HEK293 (cell line): ENCODE data around the gene SOCS4.

Experiments
- MZF1 ChIP-seq: fragments of 450-650 bp; formaldehyde crosslinking; IDR thresholded peaks from 2 replicates; pipeline ENCODE4 v1.5.1; 2017; ENCODE audit warnings: missing biosample characterization, missing genetic modification characterization, borderline replicate concordance
- SP7 ChIP-seq: fragments of 450-650 bp; formaldehyde crosslinking; IDR thresholded peaks from 2 replicates; pipeline ENCODE4 v1.5.1; 2016; ENCODE audit warnings: missing biosample characterization, missing genetic modification characterization
- ZNF664 ChIP-seq: fragments of 450-650 bp; formaldehyde crosslinking; IDR thresholded peaks from 2 replicates; pipeline ENCODE4 v1.5.1; 2016; ENCODE audit warnings: missing biosample characterization, missing genetic modification characterization
- TF ChIP-seq, protein P1 (sequence below): fragments of 450-650 bp; formaldehyde crosslinking; IDR thresholded peaks from 2 replicates; pipeline ENCODE4 v1.5.1; 2016; ENCODE audit warnings: missing biosample characterization, missing genetic modification characterization
- TF ChIP-seq, protein P2 (sequence below): fragments of 450-650 bp; formaldehyde crosslinking; IDR thresholded peaks from 2 replicates; pipeline ENCODE4 v1.5.1; 2016; ENCODE audit warnings: missing biosample characterization, missing genetic modification characterization

DNA sequence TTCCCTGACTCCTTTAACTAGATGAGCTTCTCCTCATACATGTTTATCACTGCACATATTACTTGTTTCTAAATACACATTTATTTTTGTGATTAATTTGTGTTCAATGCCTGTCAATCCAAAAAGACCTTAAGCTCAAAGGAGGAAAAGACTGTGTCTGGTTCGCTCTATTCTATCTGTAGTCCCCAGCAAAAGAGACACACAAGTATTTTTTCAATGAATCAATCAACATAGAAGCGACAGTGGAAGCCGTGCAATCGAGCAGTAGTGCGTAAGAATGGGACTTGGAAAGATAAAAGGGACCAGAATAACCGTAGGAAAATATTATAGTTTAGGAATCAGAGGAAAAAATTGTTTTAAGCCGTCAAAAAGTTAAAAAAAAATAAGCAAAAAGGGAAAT, 1.1 kb upstream of the SOCS4 start:
- TF ChIP-seq, protein P1, sequence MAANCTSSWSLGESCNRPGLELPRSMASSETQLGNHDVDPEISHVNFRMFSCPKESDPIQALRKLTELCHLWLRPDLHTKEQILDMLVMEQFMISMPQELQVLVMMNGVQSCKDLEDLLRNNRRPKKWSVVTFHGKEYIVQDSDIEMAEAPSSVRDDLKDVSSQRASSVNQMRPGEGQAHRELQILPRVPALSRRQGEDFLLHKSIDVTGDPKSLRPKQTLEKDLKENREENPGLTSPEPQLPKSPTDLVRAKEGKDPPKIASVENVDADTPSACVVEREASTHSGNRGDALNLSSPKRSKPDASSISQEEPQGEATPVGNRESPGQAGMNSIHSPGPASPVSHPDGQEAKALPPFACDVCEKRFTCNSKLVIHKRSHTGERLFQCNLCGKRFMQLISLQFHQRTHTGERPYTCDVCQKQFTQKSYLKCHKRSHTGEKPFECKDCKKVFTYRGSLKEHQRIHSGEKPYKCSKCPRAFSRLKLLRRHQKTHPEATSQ (tag by site-specific recombination): no peak
- no peak for TF ChIP-seq MZF1 (tag by site-specific recombination)
- TF ChIP-seq SP7 (tag by site-specific recombination): no peak
- TF ChIP-seq, protein P2, sequence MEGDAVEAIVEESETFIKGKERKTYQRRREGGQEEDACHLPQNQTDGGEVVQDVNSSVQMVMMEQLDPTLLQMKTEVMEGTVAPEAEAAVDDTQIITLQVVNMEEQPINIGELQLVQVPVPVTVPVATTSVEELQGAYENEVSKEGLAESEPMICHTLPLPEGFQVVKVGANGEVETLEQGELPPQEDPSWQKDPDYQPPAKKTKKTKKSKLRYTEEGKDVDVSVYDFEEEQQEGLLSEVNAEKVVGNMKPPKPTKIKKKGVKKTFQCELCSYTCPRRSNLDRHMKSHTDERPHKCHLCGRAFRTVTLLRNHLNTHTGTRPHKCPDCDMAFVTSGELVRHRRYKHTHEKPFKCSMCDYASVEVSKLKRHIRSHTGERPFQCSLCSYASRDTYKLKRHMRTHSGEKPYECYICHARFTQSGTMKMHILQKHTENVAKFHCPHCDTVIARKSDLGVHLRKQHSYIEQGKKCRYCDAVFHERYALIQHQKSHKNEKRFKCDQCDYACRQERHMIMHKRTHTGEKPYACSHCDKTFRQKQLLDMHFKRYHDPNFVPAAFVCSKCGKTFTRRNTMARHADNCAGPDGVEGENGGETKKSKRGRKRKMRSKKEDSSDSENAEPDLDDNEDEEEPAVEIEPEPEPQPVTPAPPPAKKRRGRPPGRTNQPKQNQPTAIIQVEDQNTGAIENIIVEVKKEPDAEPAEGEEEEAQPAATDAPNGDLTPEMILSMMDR (tag by site-specific recombination): no peak
- no peak for TF ChIP-seq ZNF664 (tag by site-specific recombination)
